Pancreas (tissue), 10 donors: ENCODE measurements around the gene ANO1. TPM values are rescaled to one million over a fixed set of nuclear protein-coding genes. Genes with fewer than 3 reads are reported as not detected.

Experiments
- ATAC-seq, 4 donors: fragments of 200-7000 bp; cut with Tn5 transposase; one replicate each; pipeline versions ENCODE4 v1.8.0 to v1.9.1; 2020; ENCODE audit warnings: mild to moderate bottlenecking in 4 of 4, moderate library complexity in 4 of 4
- DNase-seq, 6 donors: peaks; one replicate each; pipeline ENCODE4 v3.0.0-alpha.2; 2020
- FAIRE-seq: peaks from 2 replicates; lab custom pipeline; 2012; peaks lifted over from hg19 to GRCh38; lab: Jason Lieb, UNC
- H3K27ac ChIP-seq, 4 donors: fragments of 200-600 bp; sonication (generic); 1 replicate in 3 of 4; 2 replicates in 1 of 4; pipeline versions ENCODE4 v1.5.0 to v1.8.0; 2020
- H3K27me3 ChIP-seq, 4 donors: fragments of 200-600 bp; one replicate each; pipeline ENCODE4 v1.8.0; 2021
- H3K36me3 ChIP-seq, 3 donors: fragments of 200-600 bp; sonication (generic) in 1 of 3; one replicate each; pipeline versions ENCODE4 v1.5.0 to v1.8.0; 2020 to 2021
- H3K4me1 ChIP-seq, 3 donors: fragments of 200-600 bp; one replicate each; pipeline ENCODE4 v1.8.0; 2021
- H3K4me3 ChIP-seq, 4 donors: fragments of 200-600 bp; sonication (generic) in 2 of 4; one replicate each; pipeline versions ENCODE4 v1.5.0 to v1.8.0; 2020 to 2021
- H3K9me3 ChIP-seq, 4 donors: fragments of 200-600 bp; one replicate each; pipeline ENCODE4 v1.8.0; 2021
- CTCF ChIP-seq, 4 donors: fragments of 200-600 bp; sonication (generic) in 3 of 4; IDR thresholded peaks; one replicate each; pipeline versions ENCODE4 v1.5.0 to v1.8.0; 2021; ENCODE audit warnings: antibody characterized with exemption in 4 of 4
- WGBS, 2 donors: extraction: QIAGEN DNeasy Blood & Tissue Kit; methylation state at CpG; one replicate each; pipeline ENCODE4 v1.1.7; 2013; 5-methylcytosine and 5-hydroxymethylcytosine counted together
- intact Hi-C, 3 donors: fragments of 100-400 bp; cut with DNase I; formaldehyde crosslinking; loops; one replicate each; pipeline versions ENCODE4 v1.11.1 to v1.14.2; 2022
- polyA plus RNA-seq, 2 donors: library from polyadenylated mRNA; stranded (reverse); fragments of 200-250 nt; gene quantifications; one replicate each; pipeline ENCODE4 v1.2.3, GENCODE V29; 2013
- total RNA-seq, 6 donors: library from RNA; stranded (reverse); fragmentation: NEBNext Ultra II Directional in 4 of 6; extraction: Animal tissue kit (Norgen Biotek cat#: 25700) in 4 of 6; gene quantifications; one replicate each; pipeline versions ENCODE4 v1.2.1 to v1.2.4, GENCODE V29; 2021 to 2023
- donor health status: healthy with polysubstance abuse.
- donor health status: DM: no; HTN: no; CAD: no; lungs with moderate emphysema.
- donor health status: DM: no; HTN: no; CAD: no.
- donor health status: control.
- donor health status: control.
- donor health status: Bipolar disorder and iron deficiency.
- donor health status: DM: yes; HTN: yes; CAD: no.
- donor health status: DM: no; HTN: no; CAD: no.
- donor health status: DM: no; HTN: no; CAD: no.
- donor health status: DM: yes; HTN: yes; CAD: no.

Gene ANO1
- total and polyA plus RNA-seq, 8 donors, result 1.5 to 12.4 (median 5.1) TPM

- ATAC-seq (no peak), FAIRE-seq (no peak), DNase-seq (no peak)
- Histone ChIP-seq H3K4me1 (no peaks in the 10 kb centered on the region), H3K27ac (no peak overlapping the region), H3K9me3 (no peaks in the 10 kb centered on the region), H3K4me3 (no peak overlapping the region), H3K36me3 (no peaks in the 10 kb centered on the region), H3K27me3 (no peaks in the 10 kb centered on the region)
- 64 to 68% methylated on average over 8 of the region's 8 CpGs for WGBS, 2 donors
- intact Hi-C loops, result no loop called here
- TF ChIP-seq CTCF (IDR thresholded peaks at IDR 0.05), result no peak
These were observed 13.3 kb upstream of the ANO1 start for GRCh38 chr11:70064726-70065317.

- no peak for ATAC-seq
- intact Hi-C loops, result no loop called here
- Histone ChIP-seq H3K36me3 (no peaks in the 10 kb centered on the region), H3K4me1 (no peaks in the 10 kb centered on the region), H3K27ac (no peak overlapping the region), H3K9me3 (no peaks in the 10 kb centered on the region), H3K4me3 (no peak overlapping the region), H3K27me3 (no peaks in the 10 kb centered on the region)
- TF ChIP-seq CTCF (IDR thresholded peaks at IDR 0.05), result no peak
- DNase-seq, result no peak
- FAIRE-seq, result no peak
- 73 to 82% methylated on average over 24 to 25 of the region's 25 CpGs for WGBS, 2 donors
These were observed 12.6 kb upstream of the ANO1 start for GRCh38 chr11:70065318-70066135.

- intact Hi-C loops, result no loop called here
- no peaks in the 10 kb centered on the region for H3K27me3 ChIP-seq
- H3K4me1 ChIP-seq, result no peaks in the 10 kb centered on the region
- H3K9me3 ChIP-seq, result no peaks in the 10 kb centered on the region
- H3K4me3 ChIP-seq, result no peak overlapping the region
- ATAC-seq (no peak), DNase-seq (no peak), FAIRE-seq (no peak)
- no peak for TF ChIP-seq CTCF (IDR thresholded peaks at IDR 0.05)
- 64 to 70% methylated on average over 2 of the region's 2 CpGs for WGBS, 2 donors
- H3K27ac ChIP-seq, result no peak overlapping the region
- no peaks in the 10 kb centered on the region for H3K36me3 ChIP-seq
These were observed 12.0 kb upstream of the ANO1 start for GRCh38 chr11:70066136-70066520.

GRCh38 chr11:70066628-70067027, 11.5 kb upstream of the ANO1 start:
- no peaks in the 10 kb centered on the region for H3K27me3 ChIP-seq
- intact Hi-C loops, result no loop called here
- H3K4me1 ChIP-seq, result no peaks in the 10 kb centered on the region
- 88 to 92% methylated on average over 13 of the region's 13 CpGs for WGBS, 2 donors
- DNase-seq (no peak), ATAC-seq (no peak), FAIRE-seq (no peak)
- no peaks in the 10 kb centered on the region for H3K36me3 ChIP-seq
- H3K4me3 ChIP-seq, result no peak overlapping the region
- no peak for TF ChIP-seq CTCF (IDR thresholded peaks at IDR 0.05)
- no peaks in the 10 kb centered on the region for H3K9me3 ChIP-seq
- H3K27ac ChIP-seq, result no peak overlapping the region

- Histone ChIP-seq H3K4me3 (no peak overlapping the region), H3K27me3 (no peaks in the 10 kb centered on the region), H3K27ac (no peak overlapping the region), H3K4me1 (no peaks in the 10 kb centered on the region), H3K9me3 (no peaks in the 10 kb centered on the region), H3K36me3 (no peaks in the 10 kb centered on the region)
- DNase-seq (no peak), FAIRE-seq (no peak), ATAC-seq (no peak)
- intact Hi-C loops, result no loop called here
- TF ChIP-seq CTCF (IDR thresholded peaks at IDR 0.05), result no peak
- WGBS, 2 donors, result 82 to 86% methylated on average over 8 of the region's 8 CpGs
These were observed 11.1 kb upstream of the ANO1 start for GRCh38 chr11:70067036-70067435.
